Heart left ventricle (tissue), 13 donors: ENCODE data around the gene ISG15.

Experiments
- CTCF ChIP-seq, 12 donors: fragments of 200-600 bp; sonication (generic) in 4 of 12; IDR thresholded peaks; one replicate each; pipeline versions ENCODE4 v1.5.0 to v1.8.0; 2018 to 2022; ENCODE audit warnings: antibody characterized with exemption in 12 of 12, mild to moderate bottlenecking in 5 of 12
- POLR2A ChIP-seq, 2 donors: fragments of 450-650 bp; IDR thresholded peaks; one replicate each; pipeline ENCODE4 v1.6.1; 2017; ENCODE audit warnings: antibody characterized with exemption in 2 of 2, mild to moderate bottlenecking in 2 of 2, moderate library complexity in 2 of 2
- donor health status: ischemic (EF 13 %, LVEDD 7.1; RV severe dilation, severe dysfunction).
- donor health status: DM: no; HTN: yes; CAD: no.
- donor health status: DM: no; HTN: no; CAD: no.
- donor health status: ischemic (EF 25% LVEDD 6.9; RV normal size, moderate dysfunction).
- donor health status: ischemic (EF 25% LVEDD 5.7; RV mildly dilated, moderate dysfunction).
- donor health status: ischemic (EF 35%, LVEDD 5.7; RV mildly dilated, moderate dysfunction).
- donor health status: nonischemic (EF 11% LVEDD 7.7; RV severe dilation, severe dysfunction).
- donor health status: DM: yes; HTN: yes; CAD: no.
- donor health status: PGD.
- donor health status: ischemic (EF 29% LVEDD 5.4; RV normal size, mild dysfunction).
- donor health status: nonischemic (EF 23%, LVEDD 6.1; RV moderate dilation, normal function).

GRCh38 chr1:1051127-1051810, 38.0 kb downstream of the ISG15 start:
- TF ChIP-seq CTCF (IDR thresholded peaks at IDR 0.05), result no peak
- TF ChIP-seq POLR2A (IDR thresholded peaks at IDR 0.05), result no peak
